ENCODE results near the gene MYO18B. TPM values are rescaled to one million over a fixed set of nuclear protein-coding genes. Genes with fewer than 3 reads are reported as not detected.

Gene MYO18B
- total RNA-seq, 1 experiment from 2014 or later: 0.05 TPM

DNA sequence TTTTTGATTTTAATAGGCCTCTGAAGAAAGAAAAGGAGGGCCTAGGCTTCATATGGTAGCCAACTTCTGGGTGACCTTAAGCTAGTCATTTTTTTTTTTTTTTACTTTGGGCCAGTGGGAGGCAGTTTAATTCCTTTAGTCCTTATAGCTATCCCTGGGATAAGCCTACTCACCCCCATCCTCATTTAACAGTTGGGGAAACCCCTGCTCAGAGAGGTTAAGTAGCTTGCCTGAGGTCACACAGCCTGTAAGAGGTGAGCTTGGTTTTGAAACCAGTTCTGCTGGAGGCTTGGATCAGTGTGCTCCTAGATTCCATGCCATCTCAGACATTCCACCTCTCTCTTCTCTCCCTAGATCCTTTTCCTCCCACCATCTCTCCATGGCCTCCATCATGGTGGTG lies 86.4 kb downstream of the MYO18B start:
- Histone ChIP-seq H3K9me2 (ENCODE audit: insufficient read depth) (no peaks in the 10 kb centered on the region), H3K36me3 (ENCODE audit: control insufficient read depth in 1 of 2, insufficient read depth in 2 of 2, low read length in 2 of 2) (no peaks in the 10 kb centered on the region), H3K4me3 (replicated peaks in 1 of 2; ENCODE audit: low read depth in 1 of 2, low read length in 2 of 2) (no peak overlapping the region), H3K9me3 (ENCODE audit: control insufficient read depth in 1 of 2, insufficient read depth in 1 of 2, low read depth in 1 of 2, low read length in 2 of 2) (no peaks in the 10 kb centered on the region), H2AFZ (ENCODE audit: low read depth, low read length, poor library complexity, severe bottlenecking) (no peak overlapping the region), H3K27ac (ENCODE audit: low read depth, low read length) (no peak overlapping the region), H4K20me1 (ENCODE audit: insufficient read depth) (no peaks in the 10 kb centered on the region), H3K79me2 (ENCODE audit: insufficient read depth, low read length) (no peaks in the 10 kb centered on the region), H3K4me2 (ENCODE audit: low read length) (no peak overlapping the region), H3K9ac (ENCODE audit: low read length) (no peak overlapping the region), H3K4me1 (ENCODE audit: control insufficient read depth in 1 of 2, insufficient read depth in 2 of 2, low read length in 2 of 2) (no peaks in the 10 kb centered on the region), H3K27me3 (ENCODE audit: insufficient read depth, low read length) (peaks cover 31% of the 10 kb centered on the region)
- RAD21 ChIA-PET (ENCODE audit: low non-redundant PET in 1 of 2, low total read pairs in 2 of 2, uncharacterized antibody in 2 of 2, unreplicated experiment in 2 of 2): no interaction called here
- CTCF ChIA-PET: no interaction called here
- intact Hi-C loops (cut with micrococcal nuclease): no loop called here
- POLR2A ChIA-PET: no interaction called here
- TF ChIP-seq JUND (IDR thresholded peaks at IDR 0.05) (no peak), CBX3 (IDR thresholded peaks at IDR 0.05; ENCODE audit: low read depth) (no peak), POLR2AphosphoS5 (IDR thresholded peaks at IDR 0.05; ENCODE audit: low read depth, low read length) (no peak), CEBPB (IDR thresholded peaks at IDR 0.05; ENCODE audit: low read depth) (no peak), ELF1 (IDR thresholded peaks at IDR 0.05; ENCODE audit: borderline replicate concordance, low read depth) (no peak), YY1 (IDR thresholded peaks at IDR 0.05; ENCODE audit: extremely low read depth, insufficient replicate concordance, low read depth, low read length) (no peak), EGR1 (IDR thresholded peaks at IDR 0.05; ENCODE audit: low read depth) (no peak), ZNF274 (IDR thresholded peaks at IDR 0.05; ENCODE audit: low read depth, low read length) (no peak), POLR2A (IDR thresholded peaks at IDR 0.05; ENCODE audit: borderline replicate concordance, extremely low read depth, insufficient read depth, insufficient read length) (no peak), FOSL1 (IDR thresholded peaks at IDR 0.05; ENCODE audit: low read depth) (no peak), SIN3A (IDR thresholded peaks at IDR 0.05; ENCODE audit: low read depth) (no peak), TCF7L2 (IDR thresholded peaks at IDR 0.05; ENCODE audit: borderline replicate concordance, extremely low read depth, insufficient read depth, insufficient read length) (no peak), SP1 (IDR thresholded peaks at IDR 0.05; ENCODE audit: low read depth) (no peak), EZH2 (IDR thresholded peaks at IDR 0.05) (no peak), SRF (IDR thresholded peaks at IDR 0.05; ENCODE audit: low read depth) (no peak), ZFX (IDR thresholded peaks at IDR 0.05) (no peak), REST (IDR thresholded peaks at IDR 0.05; ENCODE audit: low read depth) (no peak)
- TF ChIP-seq, protein P1, sequence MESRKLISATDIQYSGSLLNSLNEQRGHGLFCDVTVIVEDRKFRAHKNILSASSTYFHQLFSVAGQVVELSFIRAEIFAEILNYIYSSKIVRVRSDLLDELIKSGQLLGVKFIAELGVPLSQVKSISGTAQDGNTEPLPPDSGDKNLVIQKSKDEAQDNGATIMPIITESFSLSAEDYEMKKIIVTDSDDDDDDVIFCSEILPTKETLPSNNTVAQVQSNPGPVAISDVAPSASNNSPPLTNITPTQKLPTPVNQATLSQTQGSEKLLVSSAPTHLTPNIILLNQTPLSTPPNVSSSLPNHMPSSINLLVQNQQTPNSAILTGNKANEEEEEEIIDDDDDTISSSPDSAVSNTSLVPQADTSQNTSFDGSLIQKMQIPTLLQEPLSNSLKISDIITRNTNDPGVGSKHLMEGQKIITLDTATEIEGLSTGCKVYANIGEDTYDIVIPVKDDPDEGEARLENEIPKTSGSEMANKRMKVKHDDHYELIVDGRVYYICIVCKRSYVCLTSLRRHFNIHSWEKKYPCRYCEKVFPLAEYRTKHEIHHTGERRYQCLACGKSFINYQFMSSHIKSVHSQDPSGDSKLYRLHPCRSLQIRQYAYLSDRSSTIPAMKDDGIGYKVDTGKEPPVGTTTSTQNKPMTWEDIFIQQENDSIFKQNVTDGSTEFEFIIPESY (IDR thresholded peaks at IDR 0.05; ENCODE audit: extremely low read depth, insufficient replicate concordance, low read length): no peak
- DNase-seq (ENCODE audit: low read depth, low spot score) (no peak), ATAC-seq (no peak)
- no TSS peak for BruUV-seq (replicated peaks)
